Smooth muscle cell (in vitro differentiated cells): ENCODE data around the gene GGCT. TPM values are rescaled to one million over a fixed set of nuclear protein-coding genes. Genes with fewer than 3 reads are reported as not detected.

Experiments used
- DNase-seq: peaks from one replicate; lab custom pipeline; 2025; ENCODE audit not compliant: unreplicated experiment; lab: John Stamatoyannopoulos, UW
- H2AFZ ChIP-seq: fragments of 200-600 bp; sonication (generic); 2 replicates; pipeline ENCODE4 v1.6.0; 2016; ENCODE audit warnings: antibody characterized with exemption, low read depth, mild to moderate bottlenecking
- H3F3A ChIP-seq: fragments of 200-600 bp; sonication (generic); 2 replicates; pipeline ENCODE4 v1.6.0; 2017; ENCODE audit warnings: antibody characterized with exemption, low read depth
- H3K27ac ChIP-seq: fragments of 200-600 bp; sonication (generic); 2 replicates; pipeline ENCODE4 v1.5.1; 2016; ENCODE audit warnings: low read depth, mild to moderate bottlenecking
- H3K27me3 ChIP-seq: fragments of 200-600 bp; sonication (generic); 2 replicates; pipeline ENCODE4 v1.6.1; 2016; ENCODE audit warnings: low read depth, mild to moderate bottlenecking
- H3K36me3 ChIP-seq: fragments of 200-600 bp; sonication (generic); 2 replicates; pipeline ENCODE4 v1.5.1; 2016; ENCODE audit warnings: low read depth
- H3K4me1 ChIP-seq: fragments of 200-600 bp; sonication (generic); 2 replicates; pipeline ENCODE4 v1.5.1; 2016; ENCODE audit warnings: low read depth
- H3K4me2 ChIP-seq: fragments of 200-600 bp; sonication (generic); 2 replicates; pipeline ENCODE4 v1.6.0; 2016; ENCODE audit warnings: mild to moderate bottlenecking
- H3K4me3 ChIP-seq: fragments of 200-600 bp; sonication (generic); 2 replicates; pipeline ENCODE4 v1.5.1; 2016; ENCODE audit warnings: mild to moderate bottlenecking
- H3K79me2 ChIP-seq: fragments of 200-600 bp; sonication (generic); 2 replicates; pipeline ENCODE4 v1.6.0; 2016; ENCODE audit warnings: low read depth, mild to moderate bottlenecking
- H3K9ac ChIP-seq: fragments of 200-600 bp; sonication (generic); 2 replicates; pipeline ENCODE4 v1.6.0; 2016; ENCODE audit warnings: low read depth
- H3K9me3 ChIP-seq: fragments of 200-600 bp; sonication (generic); replicated peaks from 2 replicates; pipeline ENCODE4 v1.5.1; 2016; ENCODE audit warnings: low read depth
- H4K20me1 ChIP-seq: fragments of 200-600 bp; sonication (generic); 2 replicates; pipeline ENCODE4 v1.6.0; 2016; ENCODE audit warnings: low read depth
- CTCF ChIP-seq: fragments of 200-600 bp; sonication (generic); IDR thresholded peaks from 2 replicates; pipeline ENCODE4 v1.5.1; 2017; ENCODE audit warnings: borderline replicate concordance, mild to moderate bottlenecking, antibody characterized with exemption; ENCODE audit not compliant: insufficient read depth, poor library complexity, severe bottlenecking
- WGBS: methylation state at CpG from one replicate; pipeline ENCODE4 v1.1.7; 2016; ENCODE audit warnings: low lambda C conversion rate; 5-methylcytosine and 5-hydroxymethylcytosine counted together
- polyA plus RNA-seq: library from polyadenylated mRNA; unstranded; fragments of >200 nt; fragmentation: Nextera tagmentation; extraction: Ambion mirVana; gene quantifications from 2 replicates; pipeline ENCODE4 v1.2.1, GENCODE V29; 2016
- total RNA-seq: library from RNA; depleted of rRNA; stranded (reverse); fragments of >200 nt; gene quantifications from 2 replicates; pipeline ENCODE4 v1.2.3, GENCODE V29; 2014

Gene GGCT
- total and polyA plus RNA-seq, 2 experiments from 2014 or later = 36.9 to 53.1 TPM

- DNase-seq = no peak
- Histone ChIP-seq H3K4me3 (no peak overlapping the region), H3F3A (no peaks in the 10 kb centered on the region), H3K4me1 (peaks cover 9% of the 10 kb centered on the region), H3K9me3 (no peaks in the 10 kb centered on the region), H3K27ac (no peak overlapping the region), H3K27me3 (no peaks in the 10 kb centered on the region), H3K9ac (no peak overlapping the region), H3K79me2 (peaks cover 37% of the 10 kb centered on the region), H4K20me1 (peaks cover 12% of the 10 kb centered on the region), H3K4me2 (no peak overlapping the region), H3K36me3 (peaks cover 9% of the 10 kb centered on the region), H2AFZ (no peak overlapping the region)
- TF ChIP-seq CTCF = no peak
- 97% methylated on average over 5 of the region's 5 CpGs for WGBS
These were observed 3.4 kb downstream of the GGCT start for GRCh38 chr7:30501264-30501663.

DNA sequence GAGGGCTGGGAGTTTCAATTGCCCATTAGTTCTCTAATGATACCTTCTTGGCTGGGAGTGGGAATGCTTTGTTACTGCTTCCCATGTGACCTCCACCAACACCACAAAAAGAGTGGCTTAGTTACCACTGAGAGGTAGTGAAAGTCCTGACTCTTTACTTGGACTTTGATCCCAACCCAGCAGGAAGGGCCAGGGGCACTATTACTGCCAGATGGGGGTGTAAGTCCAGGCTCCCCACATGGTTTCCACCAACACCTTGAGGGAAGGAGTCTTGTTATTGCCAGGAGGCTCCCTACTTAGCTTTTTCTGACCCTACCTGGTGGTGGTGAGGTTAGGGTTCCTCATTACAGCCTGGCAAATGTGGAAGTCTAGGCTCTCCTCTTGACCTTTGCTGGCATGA lies 11.4 kb downstream of the GGCT start:
- no peaks in the 10 kb centered on the region for H4K20me1 ChIP-seq
- H3K27me3 ChIP-seq = no peaks in the 10 kb centered on the region
- no peak overlapping the region for H3K4me2 ChIP-seq
- peaks cover 10% of the 10 kb centered on the region for H3K36me3 ChIP-seq
- no peaks in the 10 kb centered on the region for H3K79me2 ChIP-seq
- peaks cover 3% of the 10 kb centered on the region for H3K9me3 ChIP-seq
- DNase-seq = no peak
- no peak overlapping the region for H3K27ac ChIP-seq
- no peak for TF ChIP-seq CTCF
- H2AFZ ChIP-seq = no peak overlapping the region
- no peaks in the 10 kb centered on the region for H3K4me1 ChIP-seq
- H3F3A ChIP-seq = no peaks in the 10 kb centered on the region
- no peak overlapping the region for H3K9ac ChIP-seq
- no peak overlapping the region for H3K4me3 ChIP-seq

GRCh38 chr7:30491417-30491816 lies 13.2 kb downstream of the GGCT start:
- no peak overlapping the region for H3K9ac ChIP-seq
- H3K27ac ChIP-seq = no peak overlapping the region
- H3K36me3 ChIP-seq = peaks cover 2% of the 10 kb centered on the region
- peaks cover 3% of the 10 kb centered on the region for H3K9me3 ChIP-seq
- H3F3A ChIP-seq = no peaks in the 10 kb centered on the region
- TF ChIP-seq CTCF = no peak
- H3K27me3 ChIP-seq = no peaks in the 10 kb centered on the region
- no peaks in the 10 kb centered on the region for H3K79me2 ChIP-seq
- no peak for DNase-seq
- H2AFZ ChIP-seq = no peak overlapping the region
- H3K4me3 ChIP-seq = no peak overlapping the region
- H4K20me1 ChIP-seq = no peaks in the 10 kb centered on the region
- no peak overlapping the region for H3K4me2 ChIP-seq
- no peaks in the 10 kb centered on the region for H3K4me1 ChIP-seq

- H3K79me2 ChIP-seq = no peaks in the 10 kb centered on the region
- 92% methylated on average over 1 of the region's 1 CpG for WGBS
- no peaks in the 10 kb centered on the region for H3F3A ChIP-seq
- no peaks in the 10 kb centered on the region for H3K9me3 ChIP-seq
- no peaks in the 10 kb centered on the region for H4K20me1 ChIP-seq
- no peak for TF ChIP-seq CTCF
- H3K9ac ChIP-seq = no peak overlapping the region
- no peaks in the 10 kb centered on the region for H3K36me3 ChIP-seq
- no peak for DNase-seq
- H3K4me3 ChIP-seq = no peak overlapping the region
- no peaks in the 10 kb centered on the region for H3K27me3 ChIP-seq
- no peak overlapping the region for H3K4me2 ChIP-seq
- no peak overlapping the region for H3K27ac ChIP-seq
- no peak overlapping the region for H2AFZ ChIP-seq
- H3K4me1 ChIP-seq = no peaks in the 10 kb centered on the region
These were observed 17.3 kb downstream of the GGCT start for GRCh38 chr7:30487371-30487770.
